Measurements from ENCODE around the gene ADAD2.
A peak's percentile ranks its signal among the peaks of the same experiment; 100 is the strongest.

The ADAD2 gene

GRCh38 chr16:84190731-84191388, at the start of gene ADAD2:
Gene ADAD2 (plus strand): TSS chr16:84191157. CDS start chr16:84191231, 74 bp downstream.
- no peak for DNase-seq (ENCODE audit: low read depth in 2 of 2)

DNA sequence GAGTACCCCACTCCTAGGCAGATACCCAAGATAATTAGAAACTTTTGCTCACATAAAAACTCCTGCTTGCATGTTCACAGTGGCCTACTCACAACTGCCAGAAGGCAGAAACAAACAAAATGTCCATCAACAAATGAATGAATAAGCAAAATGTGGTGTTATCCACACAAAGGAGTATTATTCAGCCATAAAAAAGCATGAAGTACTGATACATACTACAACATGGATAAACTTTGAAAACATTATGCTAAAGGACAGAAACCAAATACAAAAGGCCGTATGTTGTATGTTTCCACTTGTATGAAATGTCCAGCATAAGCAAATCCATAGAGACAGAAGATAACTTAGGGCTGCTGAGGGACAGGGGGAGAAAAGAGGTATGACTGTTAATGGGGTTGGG, 47.9 kb upstream of the ADAD2 start:
- no peak for DNase-seq (ENCODE audit: low read depth in 2 of 2)

- DNase-seq (ENCODE audit: low read depth in 2 of 2): no peak
Measured at GRCh38 chr16:84143784-84144199, 47.2 kb upstream of the ADAD2 start.

GRCh38 chr16:84144209-84144858, 46.6 kb upstream of the ADAD2 start:
- peak; percentile 15 to 22 for DNase-seq (ENCODE audit: low read depth in 2 of 2)

- peak; percentile 94 for DNase-seq (ENCODE audit: low read depth in 2 of 2)
Measured at GRCh38 chr16:84144859-84145639, 45.9 kb upstream of the ADAD2 start, which contains the start of the genes DNAAF1 and HSDL1. Gene DNAAF1 (plus strand): TSS chr16:84145308. CDS start chr16:84145441, 133 bp downstream. Gene HSDL1 (minus strand): TSS chr16:84145177. CDS start chr16:84131321, 13,856 bp downstream.

- DNase-seq (ENCODE audit: low read depth in 2 of 2): no peak
Measured at GRCh38 chr16:84150926-84151325, 40.0 kb upstream of the ADAD2 start.

- no peak for DNase-seq (ENCODE audit: low read depth in 2 of 2)
Measured at GRCh38 chr16:84153660-84154214, 37.2 kb upstream of the ADAD2 start.

DNA sequence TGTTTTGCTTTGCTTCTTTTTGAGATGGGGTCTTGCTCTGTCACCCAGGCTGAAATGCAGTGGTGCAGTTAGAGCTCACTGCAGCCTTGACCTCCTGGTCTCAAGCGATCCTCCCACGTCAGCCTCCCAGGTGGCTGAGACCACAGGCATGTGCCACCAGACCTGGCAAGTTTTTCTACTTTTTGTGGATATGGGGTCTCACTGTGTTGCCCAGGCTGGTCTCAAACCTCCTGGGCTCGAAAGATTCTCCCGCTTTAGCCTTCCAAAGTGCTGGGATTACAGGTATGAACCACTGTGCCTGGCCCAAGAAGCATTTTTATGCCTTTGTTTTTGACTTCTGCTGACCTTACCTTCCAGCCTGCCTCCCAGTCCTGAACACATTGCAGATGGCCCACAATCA, 35.7 kb upstream of the ADAD2 start:
- DNase-seq (ENCODE audit: low read depth in 2 of 2): no peak

DNA sequence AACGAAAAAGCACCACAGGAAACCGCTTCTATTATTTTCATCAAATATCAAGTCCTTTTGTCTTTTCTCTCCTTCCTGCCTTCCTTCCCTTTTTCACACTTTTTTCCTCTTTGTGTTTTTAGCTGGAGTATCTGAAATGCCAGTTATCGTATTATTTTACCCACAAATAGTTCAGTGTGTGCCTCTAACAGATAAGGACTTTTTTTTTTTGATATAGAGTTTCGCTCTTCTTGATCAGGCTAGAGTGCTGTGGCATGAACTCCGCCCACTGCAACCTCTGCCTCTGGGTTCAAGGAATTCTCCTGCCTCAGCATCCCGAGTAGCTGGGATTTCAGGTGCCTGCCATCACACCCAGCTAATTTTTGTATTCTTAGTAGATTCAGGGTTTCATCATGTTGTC, 35.2 kb upstream of the ADAD2 start:
- no peak for DNase-seq (ENCODE audit: low read depth in 2 of 2)

GRCh38 chr16:84156342-84156784, 34.6 kb upstream of the ADAD2 start:
- no peak for DNase-seq (ENCODE audit: low read depth in 2 of 2)

- no peak for DNase-seq (ENCODE audit: low read depth in 2 of 2)
Measured at GRCh38 chr16:84159007-84159406, 31.9 kb upstream of the ADAD2 start.

DNA sequence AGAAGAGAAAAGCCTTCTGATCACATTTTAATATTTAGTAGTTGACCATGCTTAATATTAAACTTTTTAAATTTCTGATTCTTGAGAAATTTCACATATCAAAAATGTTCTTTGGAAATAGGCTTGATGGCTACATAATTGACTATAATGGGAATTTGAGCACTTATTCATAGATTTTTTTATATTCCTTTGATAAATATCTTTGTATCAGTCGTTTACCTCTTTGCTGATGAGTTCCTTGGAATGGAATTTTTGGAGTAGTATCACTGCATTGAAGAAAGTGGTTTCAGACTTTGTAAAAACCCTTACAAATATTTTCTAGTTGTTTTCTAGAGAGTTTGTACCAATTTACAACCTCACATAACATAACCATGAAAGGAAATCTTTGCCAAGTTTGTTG, 31.2 kb upstream of the ADAD2 start:
- no peak for DNase-seq (ENCODE audit: low read depth in 2 of 2)

GRCh38 chr16:84161037-84161436, 29.9 kb upstream of the ADAD2 start:
- DNase-seq (ENCODE audit: low read depth in 2 of 2): no peak

DNA sequence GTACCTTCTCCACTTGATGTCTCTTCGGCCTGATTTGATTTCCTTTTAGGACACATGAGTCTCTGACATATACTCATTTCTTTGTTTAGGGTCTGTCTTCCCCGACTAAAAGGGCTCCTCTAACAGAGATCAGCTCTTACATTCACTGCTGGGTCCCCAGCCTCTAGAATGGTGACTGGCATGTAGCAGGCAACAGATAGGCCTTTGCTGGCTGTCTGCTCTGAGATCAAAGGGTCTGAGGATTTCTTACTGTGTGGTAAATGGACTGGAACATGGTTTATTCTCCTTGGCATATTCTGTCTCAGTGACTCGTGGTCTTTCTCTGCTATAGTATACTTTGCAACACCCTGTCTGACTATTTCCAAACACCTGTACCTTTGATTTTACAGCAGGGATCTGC, 29.2 kb upstream of the ADAD2 start:
- no peak for DNase-seq (ENCODE audit: low read depth in 2 of 2)

- no peak for DNase-seq (ENCODE audit: low read depth in 2 of 2)
Measured at GRCh38 chr16:84165746-84166145, 25.2 kb upstream of the ADAD2 start.

GRCh38 chr16:84166796-84167695, 23.9 kb upstream of the ADAD2 start:
- DNase-seq (ENCODE audit: low read depth in 2 of 2): no peak

DNA sequence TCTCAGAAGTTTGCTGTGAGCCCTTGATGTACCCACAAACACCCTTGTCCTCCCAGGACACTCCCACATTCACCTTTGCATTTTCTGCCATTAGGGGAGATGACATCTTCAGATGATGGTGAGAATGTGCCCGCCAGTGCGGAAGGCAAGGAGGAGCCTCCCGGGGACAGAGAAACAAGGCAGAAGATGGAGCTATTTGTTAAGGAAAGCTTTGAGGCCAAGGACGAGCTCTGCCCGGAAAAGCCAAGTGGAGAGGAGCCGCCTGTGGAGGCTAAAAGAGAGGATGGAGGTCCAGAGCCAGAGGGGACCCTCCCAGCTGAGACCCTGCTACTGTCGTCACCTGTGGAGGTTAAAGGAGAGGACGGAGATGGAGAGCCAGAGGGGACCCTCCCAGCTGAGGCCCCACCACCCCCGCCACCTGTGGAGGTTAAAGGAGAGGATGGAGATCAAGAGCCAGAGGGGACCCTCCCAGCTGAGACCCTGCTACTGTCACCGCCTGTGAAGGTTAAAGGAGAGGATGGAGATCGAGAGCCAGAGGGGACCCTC, 21.1 kb upstream of the ADAD2 start:
- no peak for DNase-seq (ENCODE audit: low read depth in 2 of 2)

DNA sequence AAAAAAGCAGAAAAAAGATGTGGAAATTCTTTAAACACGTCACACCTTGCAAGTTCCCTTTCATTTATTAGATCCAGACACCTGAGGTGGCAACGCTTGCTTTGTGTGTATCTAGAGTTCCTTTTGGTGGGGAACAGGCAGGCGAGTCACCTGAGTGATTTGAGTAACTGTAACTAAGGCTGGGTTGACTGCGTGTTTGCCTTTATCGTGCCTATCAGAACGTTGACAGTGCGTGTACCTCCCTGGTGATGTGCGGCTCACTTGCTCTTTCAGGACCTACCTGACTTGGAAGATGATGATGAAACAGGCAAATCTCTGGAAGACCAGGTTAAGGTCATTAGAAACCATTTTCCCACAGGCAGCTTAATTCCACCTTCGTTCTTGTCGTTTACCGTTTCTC, 16.6 kb upstream of the ADAD2 start:
- no peak for DNase-seq (ENCODE audit: low read depth in 2 of 2)

GRCh38 chr16:84175350-84176081, 15.4 kb upstream of the ADAD2 start:
- DNase-seq (ENCODE audit: low read depth in 2 of 2): peak; percentile 34 to 53

All from stimulated activated CD4-positive, alpha-beta T cell treated with anti-CD3 and anti-CD28 coated beads, Interleukin-1b, Interleukin-23, amount 100 ng/mL, for 4 hours (primary cell).